ENCODE results near the gene TRABD.

TRABD gene

GRCh38 chr22:50221410-50222300 lies 35.9 kb downstream of the TRABD start:
- no peak for DNase-seq (ENCODE audit: low read depth, low spot score)
- no peak overlapping the region for H3K4me3 ChIP-seq (ENCODE audit: low read depth, low read length)
- in situ Hi-C loops (cut with HindIII; ENCODE audit: low sequenced_read_pairs): no loop called here
- TF ChIP-seq CTCF (IDR thresholded peaks at IDR 0.05; ENCODE audit: low read depth, low read length): peak; percentile 14

GRCh38 chr22:50222508-50222907 lies 36.8 kb downstream of the TRABD start:
- TF ChIP-seq CTCF (IDR thresholded peaks at IDR 0.05; ENCODE audit: low read depth, low read length): no peak
- H3K4me3 ChIP-seq (ENCODE audit: low read depth, low read length): no peak overlapping the region
- no peak for DNase-seq (ENCODE audit: low read depth, low spot score)
- in situ Hi-C loops (cut with HindIII; ENCODE audit: low sequenced_read_pairs): no loop called here

GRCh38 chr22:50224071-50224470 lies 38.4 kb downstream of the TRABD start:
- no peak overlapping the region for H3K4me3 ChIP-seq (ENCODE audit: low read depth, low read length)
- in situ Hi-C loops (cut with HindIII; ENCODE audit: low sequenced_read_pairs): no loop called here
- no peak for TF ChIP-seq CTCF (IDR thresholded peaks at IDR 0.05; ENCODE audit: low read depth, low read length)
- no peak for DNase-seq (ENCODE audit: low read depth, low spot score)

- H3K4me3 ChIP-seq (ENCODE audit: low read depth, low read length): no peak overlapping the region
- TF ChIP-seq CTCF (IDR thresholded peaks at IDR 0.05; ENCODE audit: low read depth, low read length): no peak
- in situ Hi-C loops (cut with HindIII; ENCODE audit: low sequenced_read_pairs): no loop called here
- DNase-seq (ENCODE audit: low read depth, low spot score): no peak
These were observed 39.7 kb downstream of the TRABD start for GRCh38 chr22:50225200-50225969.

- no peak for TF ChIP-seq CTCF (IDR thresholded peaks at IDR 0.05; ENCODE audit: low read depth, low read length)
- DNase-seq (ENCODE audit: low read depth, low spot score): no peak
- no peak overlapping the region for H3K4me3 ChIP-seq (ENCODE audit: low read depth, low read length)
- in situ Hi-C loops (cut with HindIII; ENCODE audit: low sequenced_read_pairs): no loop called here
These were observed 40.6 kb downstream of the TRABD start for GRCh38 chr22:50226063-50226874.

GRCh38 chr22:50226875-50227165 lies 41.1 kb downstream of the TRABD start:
- in situ Hi-C loops (cut with HindIII; ENCODE audit: low sequenced_read_pairs): no loop called here
- no peak overlapping the region for H3K4me3 ChIP-seq (ENCODE audit: low read depth, low read length)
- no peak for DNase-seq (ENCODE audit: low read depth, low spot score)
- TF ChIP-seq CTCF (IDR thresholded peaks at IDR 0.05; ENCODE audit: low read depth, low read length): no peak

Data from astrocyte of the spinal cord (primary cell).